Spleen (tissue), 7 donors: ENCODE results near the gene CD79A.

ENCODE experiments used
- CTCF ChIP-seq, 11 experiments: fragments of 200-600 bp in 7 of 11; fragments of 450-650 bp in 4 of 11; sonication (generic) in 4 of 11; IDR thresholded peaks in 8 of 11; conservative IDR thresholded peaks in 3 of 11; 1 replicate in 7 of 11; 2 replicates in 4 of 11; pipeline versions ENCODE4 v1.4.0 to v1.8.0; 2016 to 2021; ENCODE audit warnings: antibody characterized with exemption in 11 of 11, inconsistent platforms in 4 of 11, mild to moderate bottlenecking in 1 of 11
- POLR2AphosphoS5 ChIP-seq, 3 donors: sonication (generic); formaldehyde crosslinking; IDR thresholded peaks; one replicate each; pipeline ENCODE4 v1.5.1; 2017; ENCODE audit warnings: antibody characterized with exemption in 3 of 3
- donor health status: DM: no; HTN: no; CAD: no; lungs with moderate emphysema.
- donor health status: DM: no; HTN: no; CAD: no.
- donor health status: DM: no; HTN: no; CAD: no.

GRCh38 chr19:41847351-41848105, 29.6 kb upstream of the CD79A start:
- TF ChIP-seq CTCF (IDR thresholded peaks at IDR 0.05 in 8 of 11, conservative IDR thresholded peaks at IDR 0.05 in 3 of 11) (no peak), POLR2AphosphoS5 (IDR thresholded peaks at IDR 0.05) (no peak)
